NK-92 treated with Interleukin-12 subunit alpha and Interleukin-12 subunit beta, amount 100 ng/mL, for 24 hours (cell line): Measurements from ENCODE around the gene POLN.
"Not testable (repeated sequence)": the region's sequence is repeated elsewhere in the genome, so short reads cannot be mapped to it uniquely, and the experiment has no call there.

Experiments used
- DNase-seq: peaks from one replicate; lab custom pipeline; 2025; lab: John Stamatoyannopoulos, UW

POLN gene

GRCh38 chr4:2220016-2220630, 21.8 kb downstream of the POLN start:
- DNase-seq: peak; percentile 37

DNA sequence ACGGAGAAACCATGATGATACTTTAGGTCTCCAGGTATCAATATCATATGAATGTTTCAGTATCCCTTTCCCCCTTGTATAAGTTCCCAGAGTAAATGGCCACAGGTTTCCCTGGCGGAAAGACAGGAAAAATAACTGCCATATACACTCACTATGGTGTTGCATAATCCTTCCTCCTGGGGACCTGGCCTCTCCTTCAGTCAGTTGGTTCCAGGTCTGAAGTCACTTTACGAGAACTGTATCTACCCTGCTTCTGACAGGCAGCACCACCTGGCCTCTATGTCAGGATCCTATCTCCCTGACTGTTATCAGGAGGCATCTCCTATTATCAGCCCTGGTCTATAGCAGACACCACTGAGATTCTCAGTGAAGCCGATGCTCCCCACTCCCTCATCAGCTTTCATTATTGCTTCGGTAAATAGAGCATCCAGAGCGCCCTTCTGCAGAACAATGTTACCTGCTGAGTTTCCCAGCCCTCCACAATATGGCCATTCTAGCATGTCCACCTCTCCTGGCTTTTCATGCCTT, 22.6 kb downstream of the POLN start:
- DNase-seq: no peak

- no peak for DNase-seq
These were observed 23.5 kb downstream of the POLN start for GRCh38 chr4:2218436-2218835.

GRCh38 chr4:2217726-2218125, 24.2 kb downstream of the POLN start:
- DNase-seq: no peak

DNA sequence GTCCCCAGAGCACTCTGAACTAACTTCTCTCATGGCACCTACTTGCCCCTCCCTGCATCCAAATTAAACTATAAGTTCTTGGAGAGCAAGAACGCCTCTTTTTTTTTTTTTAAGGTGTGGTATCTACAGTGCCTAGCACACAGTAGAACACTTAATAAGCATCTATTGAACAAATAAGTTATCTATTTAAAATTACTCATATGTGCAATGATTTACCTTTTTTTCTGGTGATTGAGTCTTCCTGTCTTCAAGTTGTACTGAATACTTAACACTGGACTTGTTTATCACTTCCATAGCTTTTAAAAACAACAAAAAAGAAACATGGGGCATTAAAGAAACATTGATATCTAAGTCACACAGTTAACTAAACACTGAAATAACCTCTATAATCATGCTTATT, 29.1 kb downstream of the POLN start:
- no peak for DNase-seq

- not testable (repeated sequence) for DNase-seq
These were observed 39.1 kb downstream of the POLN start for GRCh38 chr4:2202789-2203188.

DNA sequence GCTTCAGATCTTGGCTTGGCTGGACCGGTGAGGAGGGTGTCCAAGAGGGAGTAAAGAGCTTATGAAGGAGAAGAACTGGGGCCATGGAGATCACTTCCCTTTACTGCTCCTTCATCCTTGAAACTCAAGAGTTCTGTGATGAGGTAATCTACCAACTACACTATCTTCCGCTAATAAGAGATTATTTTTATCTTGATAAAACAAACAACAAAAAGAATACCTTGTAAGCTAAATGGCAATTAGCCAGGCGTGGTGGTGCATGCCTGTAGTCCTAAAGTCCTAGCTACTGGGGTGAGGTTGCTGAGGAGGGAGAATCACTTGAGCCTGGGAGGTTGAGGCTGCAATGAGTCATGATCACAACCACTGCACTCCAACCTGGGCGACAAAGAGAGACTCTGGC, 47.4 kb downstream of the POLN start:
- no peak for DNase-seq

- DNase-seq: no peak
These were observed 48.6 kb downstream of the POLN start for GRCh38 chr4:2193326-2193725.

DNA sequence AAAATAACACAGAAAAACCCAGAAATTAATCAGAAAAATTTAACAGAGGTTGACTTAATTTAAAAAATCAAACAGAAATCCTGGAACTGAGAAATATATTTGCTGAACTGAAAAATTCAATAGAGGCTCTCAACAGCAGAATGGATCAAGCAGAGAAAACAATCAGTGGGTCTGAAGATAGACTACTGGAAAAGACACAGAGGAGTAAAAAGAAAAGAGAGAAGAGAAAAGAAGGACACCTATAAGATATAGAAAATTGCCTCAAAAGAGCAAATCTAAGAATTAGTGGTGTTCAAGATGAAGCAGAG, 55.1 kb downstream of the POLN start:
- no peak for DNase-seq

- DNase-seq: peak; percentile 16
These were observed 55.6 kb downstream of the POLN start for GRCh38 chr4:2186133-2186864.

GRCh38 chr4:2183394-2183793, 58.5 kb downstream of the POLN start:
- DNase-seq: no peak

DNA sequence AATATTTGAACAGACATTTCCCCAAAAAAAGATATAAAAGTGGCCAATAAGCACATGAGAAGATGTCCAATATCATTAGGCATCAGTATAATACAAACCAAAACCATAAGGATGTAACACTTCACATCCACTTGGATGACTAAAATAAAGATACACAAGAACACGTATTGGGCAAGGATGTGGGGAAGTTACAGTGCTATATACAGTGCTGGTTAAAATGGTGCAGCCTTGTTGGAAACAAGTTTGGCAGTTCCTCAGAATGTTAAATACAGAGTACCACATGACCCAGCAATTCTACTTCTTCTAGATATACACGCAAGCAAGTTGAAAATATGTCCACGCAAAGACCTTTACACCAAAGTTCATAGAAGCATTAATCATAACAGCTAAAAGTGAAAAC, 58.9 kb downstream of the POLN start:
- DNase-seq: no peak

DNA sequence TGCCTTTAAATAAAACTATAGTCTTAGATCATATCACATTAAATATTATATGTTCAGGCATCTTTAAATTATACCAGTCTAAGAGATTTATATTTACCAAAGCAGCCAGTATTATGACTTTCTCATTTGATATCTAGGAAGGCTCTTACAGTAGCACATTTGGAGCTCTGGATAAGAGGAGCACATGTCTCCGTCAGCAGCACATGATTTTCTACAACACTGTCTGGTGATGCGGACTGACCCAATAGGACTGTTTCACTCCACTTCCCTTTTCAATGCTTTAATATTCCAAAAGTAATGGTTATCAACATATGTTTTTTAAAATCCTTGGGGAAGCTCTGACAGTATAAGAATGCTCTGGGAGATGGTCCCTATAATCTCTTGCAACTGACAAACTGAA, 61.5 kb downstream of the POLN start:
- DNase-seq: no peak

- DNase-seq: no peak
These were observed 62.2 kb downstream of the POLN start for GRCh38 chr4:2179717-2180116.

DNA sequence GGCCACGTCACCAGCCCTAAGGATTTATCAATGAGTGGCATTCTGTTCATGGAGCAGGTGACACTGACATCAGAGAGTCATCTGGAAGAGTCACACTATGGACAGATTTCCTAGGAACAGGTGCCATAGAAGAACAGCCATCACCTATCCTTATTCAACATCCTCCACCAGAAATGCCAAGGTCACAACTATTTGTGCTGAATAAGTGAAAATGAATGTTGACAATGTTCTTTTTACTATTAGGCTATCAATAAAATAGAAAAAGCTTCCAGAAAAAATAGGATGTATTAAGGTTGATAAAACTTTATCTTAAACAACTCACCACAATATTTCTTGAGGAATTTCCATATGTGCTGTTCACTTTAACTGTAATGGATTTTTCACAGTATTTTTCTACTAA, 62.9 kb downstream of the POLN start:
- DNase-seq: no peak

GRCh38 chr4:2177443-2178093, 64.4 kb downstream of the POLN start:
- no peak for DNase-seq

DNA sequence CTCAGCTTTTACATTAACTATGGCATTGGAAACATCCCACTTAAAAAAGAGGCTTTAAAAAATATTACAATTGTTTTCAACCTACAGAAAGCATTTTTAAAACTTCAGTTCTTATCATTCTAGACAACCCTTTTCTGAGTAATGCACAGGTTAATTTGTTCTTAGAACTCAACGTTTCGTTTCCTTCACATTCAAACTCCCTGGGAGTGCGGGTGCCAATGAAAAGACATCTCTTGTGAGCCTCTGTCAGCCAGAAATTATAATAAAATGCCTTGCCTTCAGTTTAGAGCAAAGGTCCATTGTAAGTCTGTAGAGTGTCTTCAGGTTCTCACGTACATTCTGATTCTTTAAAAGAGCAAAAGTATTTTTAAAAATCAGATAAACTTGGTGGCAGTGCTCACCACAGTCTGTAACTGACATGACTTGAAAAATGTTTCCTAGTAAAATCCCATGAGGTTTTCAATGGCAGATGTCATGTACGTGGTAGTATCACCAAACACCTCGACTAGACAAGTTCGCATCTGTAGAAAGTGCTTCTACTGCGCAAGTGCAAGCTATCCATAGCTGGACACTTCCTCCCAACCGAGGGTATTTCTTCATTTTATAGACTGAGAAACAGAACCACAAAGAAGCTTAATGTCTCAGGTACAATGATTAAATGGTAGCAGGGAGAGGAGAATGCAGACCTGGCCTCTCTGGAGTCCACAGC, 65.8 kb downstream of the POLN start:
- no peak for DNase-seq

DNA sequence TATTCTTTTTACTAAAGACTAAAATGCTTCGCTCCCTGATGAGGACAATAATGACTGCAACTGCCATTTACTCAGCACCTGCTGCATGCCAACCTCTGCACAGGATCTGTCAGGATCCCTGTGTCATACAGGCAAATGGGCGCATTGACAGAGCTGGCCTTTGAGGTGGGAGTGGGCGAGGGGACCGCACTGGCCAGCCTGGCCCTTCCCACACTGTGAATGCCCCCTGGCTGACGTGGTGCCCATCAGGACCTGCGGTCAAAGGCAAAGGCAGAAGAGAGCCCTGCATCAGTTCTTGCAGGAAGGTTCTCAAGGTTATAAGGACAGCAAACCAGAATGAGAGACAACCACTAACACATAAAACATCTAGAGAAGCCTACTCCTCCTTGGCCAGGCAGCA, 67.9 kb downstream of the POLN start:
- no peak for DNase-seq

- no peak for DNase-seq
These were observed 69.2 kb downstream of the POLN start for GRCh38 chr4:2172627-2173231.

- DNase-seq: no peak
These were observed 69.8 kb downstream of the POLN start for GRCh38 chr4:2172161-2172560.

DNA sequence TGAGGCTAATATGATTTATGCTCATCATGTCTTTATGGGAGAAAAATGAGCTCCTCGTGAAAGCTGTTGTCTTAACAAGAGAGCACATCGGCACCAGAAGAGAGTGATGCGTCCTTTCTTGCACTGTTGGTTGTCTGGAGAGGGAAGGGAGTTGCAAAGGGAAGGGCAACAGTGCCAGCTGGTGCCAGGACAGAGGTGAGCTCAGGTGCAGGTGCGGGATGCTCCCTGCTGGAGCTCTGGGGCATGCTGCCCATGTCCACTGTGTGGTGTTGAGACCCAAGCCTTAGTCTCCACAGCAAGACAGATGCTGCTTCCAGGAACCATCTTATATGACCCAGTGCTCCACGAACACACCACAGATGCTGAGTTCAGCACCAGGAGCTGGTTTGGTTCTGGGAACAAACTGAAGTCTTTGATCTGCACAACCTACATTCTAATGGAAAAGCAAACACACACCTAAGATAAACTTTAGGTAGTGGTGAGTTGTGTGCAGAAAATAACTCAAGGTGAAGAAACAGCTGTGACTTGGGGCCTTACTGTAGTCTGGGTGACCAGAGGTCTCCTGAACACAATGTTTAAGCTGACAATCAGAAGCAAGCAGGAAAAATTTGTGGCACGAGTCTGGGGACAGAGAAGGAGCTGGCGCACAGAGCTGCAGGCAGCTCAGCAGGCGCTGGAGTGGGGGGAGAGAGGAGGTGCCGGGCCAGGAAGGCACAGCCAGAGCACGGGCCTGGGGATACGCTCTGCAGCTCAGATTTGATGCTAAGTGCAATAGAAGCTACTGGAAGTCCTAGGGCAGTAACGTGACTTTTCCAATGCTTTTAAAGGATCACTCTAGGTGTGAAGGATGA, 73.2 kb downstream of the POLN start:
- no peak for DNase-seq
